Thyroid gland (tissue), 4 donors: Measurements from ENCODE around the gene SAP130. TPM values are rescaled to one million over a fixed set of nuclear protein-coding genes. Genes with fewer than 3 reads are reported as not detected.

Experiments
- DNase-seq, 2 donors: peaks; one replicate each; pipeline ENCODE4 v3.0.0-alpha.2; 2019
- H3K27ac ChIP-seq, 3 donors: fragments of 200-600 bp; sonication (generic); 1 replicate in 2 of 3; 2 replicates in 1 of 3; pipeline ENCODE4 v1.5.1; 2016 to 2019; ENCODE audit warnings: mild to moderate bottlenecking in 1 of 3, moderate library complexity in 1 of 3
- H3K27me3 ChIP-seq: fragments of 200-600 bp; sonication (generic); one replicate; pipeline ENCODE4 v1.5.1; 2019
- H3K36me3 ChIP-seq, 2 donors: fragments of 200-600 bp; sonication (generic); one replicate each; pipeline ENCODE4 v1.5.1; 2016 to 2019
- H3K4me1 ChIP-seq, 2 donors: fragments of 200-600 bp; sonication (generic); one replicate each; pipeline ENCODE4 v1.5.1; 2017 to 2019
- H3K4me3 ChIP-seq, 3 donors: fragments of 200-600 bp; sonication (generic); replicated peaks in 1 of 3; 1 replicate in 2 of 3; 2 replicates in 1 of 3; pipeline ENCODE4 v1.5.1; 2016; ENCODE audit warnings: mild to moderate bottlenecking in 1 of 3
- H3K9me3 ChIP-seq: fragments of 200-600 bp; sonication (generic); one replicate; pipeline ENCODE4 v1.5.1; 2017
- CTCF ChIP-seq, 6 experiments: fragments of 200-600 bp in 3 of 6; fragments of 450-650 bp in 3 of 6; sonication (generic) in 3 of 6; IDR thresholded peaks; one replicate each; pipeline ENCODE4 v1.5.1; 2016 to 2019; ENCODE audit warnings: antibody characterized with exemption in 6 of 6, mild to moderate bottlenecking in 2 of 6, inconsistent platforms in 1 of 6, moderate library complexity in 1 of 6
- POLR2A ChIP-seq, 2 donors: fragments of 450-650 bp; IDR thresholded peaks; one replicate each; pipeline ENCODE4 v1.6.1; 2017; ENCODE audit warnings: antibody characterized with exemption in 2 of 2, mild to moderate bottlenecking in 2 of 2, moderate library complexity in 1 of 2
- WGBS, 2 donors: methylation state at CpG; one replicate each; pipeline ENCODE4 v1.1.5; 2017; 5-methylcytosine and 5-hydroxymethylcytosine counted together
- intact Hi-C: fragments of 100-400 bp; cut with DNase I; formaldehyde crosslinking; loops from one replicate; pipeline ENCODE4 v1.15.1; 2023
- total RNA-seq, 4 donors: library from RNA; depleted of rRNA; stranded (reverse); fragments of >200 nt; gene quantifications; one replicate each; pipeline ENCODE4 v1.2.3, GENCODE V29; 2016

The SAP130 gene
- total RNA-seq, 4 donors from 2014 or later = 10.3 to 14.7 (median 11.3) TPM

- Histone ChIP-seq H3K27ac (no peak overlapping the region), H3K4me1 (peaks cover 0 to 13% of the 10 kb centered on the region in 2 donors), H3K4me3 (no peak overlapping the region), H3K27me3 (no peaks in the 10 kb centered on the region), H3K9me3 (no peaks in the 10 kb centered on the region), H3K36me3 (peaks cover 10 to 14% of the 10 kb centered on the region in 2 donors)
- intact Hi-C loops = loop anchor here (10.0 kb wide), 1 partner anchor 80 kb away; no protein-coding TSS in a partner anchor
- DNase-seq = no peak
- TF ChIP-seq CTCF (IDR thresholded peaks at IDR 0.05) (no peak), POLR2A (IDR thresholded peaks at IDR 0.05) (no peak)
- 93 to 95% methylated on average over 8 of the region's 8 CpGs for WGBS, 2 donors
These were observed 73.0 kb downstream of the SAP130 start for GRCh38 chr2:127954857-127955256.

- Histone ChIP-seq H3K4me3 (no peak overlapping the region), H3K27ac (no peak overlapping the region), H3K9me3 (no peaks in the 10 kb centered on the region), H3K27me3 (no peaks in the 10 kb centered on the region), H3K4me1 (peaks cover 0 to 13% of the 10 kb centered on the region in 2 donors), H3K36me3 (peaks cover 20 to 21% of the 10 kb centered on the region in 2 donors)
- 91 to 93% methylated on average over 2 of the region's 2 CpGs for WGBS, 2 donors
- TF ChIP-seq POLR2A (IDR thresholded peaks at IDR 0.05) (no peak), CTCF (IDR thresholded peaks at IDR 0.05) (no peak)
- DNase-seq = no peak
- intact Hi-C loops = loop anchor here (10.0 kb wide), 1 partner anchor 79 kb away; no protein-coding TSS in a partner anchor
These were observed 74.0 kb downstream of the SAP130 start for GRCh38 chr2:127953849-127954248.

- intact Hi-C loops = loop anchor here (10.0 kb wide), 1 partner anchor 78 kb away; no protein-coding TSS in a partner anchor
- Histone ChIP-seq H3K27me3 (no peaks in the 10 kb centered on the region), H3K9me3 (no peaks in the 10 kb centered on the region), H3K4me3 (no peak overlapping the region), H3K36me3 (peaks cover 26 to 27% of the 10 kb centered on the region in 2 donors), H3K27ac (peak overlapping the region in 1 of 3 donors; percentile 16), H3K4me1 (peaks cover 0 to 13% of the 10 kb centered on the region in 2 donors)
- 80% methylated on average over 6 of the region's 6 CpGs for WGBS, 2 donors
- TF ChIP-seq CTCF (IDR thresholded peaks at IDR 0.05) = no peak
- TF ChIP-seq POLR2A (IDR thresholded peaks at IDR 0.05) = no peak
- peak; percentile 29 to 47 for DNase-seq
These were observed 74.6 kb downstream of the SAP130 start for GRCh38 chr2:127953128-127953718.

- Histone ChIP-seq H3K27me3 (no peaks in the 10 kb centered on the region), H3K9me3 (no peaks in the 10 kb centered on the region), H3K36me3 (peaks cover 28 to 33% of the 10 kb centered on the region in 2 donors), H3K4me1 (peaks cover 0 to 11% of the 10 kb centered on the region in 2 donors), H3K27ac (no peak overlapping the region), H3K4me3 (no peak overlapping the region)
- DNase-seq = no peak
- intact Hi-C loops = loop anchor here (10.0 kb wide), 1 partner anchor 76 kb away; no protein-coding TSS in a partner anchor
- WGBS, 2 donors = 95 to 99% methylated on average over 4 of the region's 4 CpGs
- TF ChIP-seq POLR2A (IDR thresholded peaks at IDR 0.05) (no peak), CTCF (IDR thresholded peaks at IDR 0.05) (no peak)
These were observed 76.8 kb downstream of the SAP130 start for GRCh38 chr2:127951026-127951425.

GRCh38 chr2:127950264-127950663 lies 77.6 kb downstream of the SAP130 start:
- H3K36me3 ChIP-seq = peaks cover 35 to 36% of the 10 kb centered on the region in 2 donors

More at GRCh38 chr2:127950264-127950663, 77.6 kb downstream of the SAP130 start:
- intact Hi-C loops = loop anchor here (10.0 kb wide), 1 partner anchor 75 kb away; no protein-coding TSS in a partner anchor
- peaks cover 0 to 10% of the 10 kb centered on the region in 2 donors for H3K4me1 ChIP-seq
- no peaks in the 10 kb centered on the region for H3K9me3 ChIP-seq
- H3K27ac ChIP-seq = no peak overlapping the region
- H3K27me3 ChIP-seq = no peaks in the 10 kb centered on the region
- 92 to 94% methylated on average over 2 of the region's 2 CpGs for WGBS, 2 donors
- no peak for DNase-seq
- no peak for TF ChIP-seq POLR2A (IDR thresholded peaks at IDR 0.05)
- TF ChIP-seq CTCF (IDR thresholded peaks at IDR 0.05) = no peak
- H3K4me3 ChIP-seq = no peak overlapping the region
